Bronchial epithelial cell (primary cell): Measurements from ENCODE around the gene MXI1. TPM values are rescaled to one million over a fixed set of nuclear protein-coding genes. Genes with fewer than 3 reads are reported as not detected.

Experiments used
- DNase-seq: peaks from one replicate; pipeline ENCODE4 v3.0.0-alpha.2; 2010; ENCODE audit warnings: low read depth
- FAIRE-seq: peaks from 2 replicates; lab custom pipeline; 2011; peaks lifted over from hg19 to GRCh38; lab: Jason Lieb, UNC
- H3K27me3 ChIP-seq: 2 replicates; pipeline ENCODE4 v1.5.1; 2011; ENCODE audit warnings: low read length; ENCODE audit not compliant: control insufficient read depth, insufficient read depth
- H3K36me3 ChIP-seq: 2 replicates; pipeline ENCODE4 v1.5.1; 2011; ENCODE audit warnings: low read length; ENCODE audit not compliant: control insufficient read depth, insufficient read depth
- H3K4me3 ChIP-seq: 2 replicates; pipeline ENCODE4 v1.5.1; 2011; ENCODE audit warnings: mild to moderate bottlenecking, low read depth, low read length, control low read depth
- total RNA-seq: library from RNA; depleted of rRNA; stranded (reverse); fragments of >200 nt; gene quantifications from 2 replicates; pipeline ENCODE4 v1.2.1, GENCODE V29; 2014
- TF ChIP-seq, protein P1 (sequence below): IDR thresholded peaks from 2 replicates; pipeline ENCODE4 v1.5.1; 2011; ENCODE audit warnings: mild to moderate bottlenecking, moderate library complexity, low read length, control low read depth, inconsistent platforms; ENCODE audit not compliant: insufficient read depth, severe bottlenecking

Gene MXI1
- 26.5 and 48.7 TPM in 2 replicates for total RNA-seq

DNA sequence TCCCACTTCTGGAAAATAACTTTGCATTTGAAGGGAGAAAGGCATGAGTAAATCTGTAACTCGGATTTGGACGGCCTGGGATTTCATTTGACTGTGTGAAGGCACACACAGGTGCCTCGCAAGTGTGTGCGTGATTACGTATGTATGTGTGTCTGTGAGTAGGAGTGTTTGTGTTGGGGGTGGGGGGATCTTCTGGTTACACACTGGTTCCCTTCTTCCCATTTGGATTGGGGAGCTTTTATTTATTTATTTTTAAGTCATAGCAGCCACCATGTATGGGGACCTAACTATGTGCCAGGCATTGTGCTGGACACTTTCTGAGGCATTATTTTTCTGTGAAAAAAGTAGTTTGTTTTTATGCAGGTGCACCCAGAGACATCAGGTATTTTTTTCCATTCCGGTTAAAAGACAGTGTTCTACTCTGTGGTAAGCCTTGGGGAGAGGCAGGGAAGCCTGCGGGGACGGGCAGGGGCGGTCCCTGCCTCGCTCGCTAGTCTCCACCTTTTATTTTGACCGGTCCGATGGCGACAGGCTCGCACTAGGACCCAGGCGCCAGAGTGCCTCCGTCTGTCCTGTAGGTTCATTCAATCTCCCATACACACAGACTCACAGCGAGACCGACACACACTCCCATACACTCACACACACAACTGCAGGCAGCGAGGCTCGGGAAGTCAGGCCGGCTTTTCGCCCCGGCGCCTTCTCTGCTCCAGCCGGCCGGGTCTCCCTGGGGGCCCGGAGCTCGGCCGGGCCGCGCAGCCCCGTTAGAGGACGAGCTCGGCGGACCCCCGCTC, at the start of gene MXI1:
MXI1 (plus strand) TSS at position 595 of the 794 bp plus-strand sequence. CDS start 204 bp downstream, outside the sequence.
- peak within 1 kb of the TSS; percentile 79 for H3K4me3 ChIP-seq
- no peak for FAIRE-seq
- no peaks in the 10 kb centered on the region for H3K27me3 ChIP-seq
- DNase-seq = peak; percentile 77
- H3K36me3 ChIP-seq = no peaks in the 10 kb centered on the region
- TF ChIP-seq, protein P1, sequence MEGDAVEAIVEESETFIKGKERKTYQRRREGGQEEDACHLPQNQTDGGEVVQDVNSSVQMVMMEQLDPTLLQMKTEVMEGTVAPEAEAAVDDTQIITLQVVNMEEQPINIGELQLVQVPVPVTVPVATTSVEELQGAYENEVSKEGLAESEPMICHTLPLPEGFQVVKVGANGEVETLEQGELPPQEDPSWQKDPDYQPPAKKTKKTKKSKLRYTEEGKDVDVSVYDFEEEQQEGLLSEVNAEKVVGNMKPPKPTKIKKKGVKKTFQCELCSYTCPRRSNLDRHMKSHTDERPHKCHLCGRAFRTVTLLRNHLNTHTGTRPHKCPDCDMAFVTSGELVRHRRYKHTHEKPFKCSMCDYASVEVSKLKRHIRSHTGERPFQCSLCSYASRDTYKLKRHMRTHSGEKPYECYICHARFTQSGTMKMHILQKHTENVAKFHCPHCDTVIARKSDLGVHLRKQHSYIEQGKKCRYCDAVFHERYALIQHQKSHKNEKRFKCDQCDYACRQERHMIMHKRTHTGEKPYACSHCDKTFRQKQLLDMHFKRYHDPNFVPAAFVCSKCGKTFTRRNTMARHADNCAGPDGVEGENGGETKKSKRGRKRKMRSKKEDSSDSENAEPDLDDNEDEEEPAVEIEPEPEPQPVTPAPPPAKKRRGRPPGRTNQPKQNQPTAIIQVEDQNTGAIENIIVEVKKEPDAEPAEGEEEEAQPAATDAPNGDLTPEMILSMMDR = no peak

DNA sequence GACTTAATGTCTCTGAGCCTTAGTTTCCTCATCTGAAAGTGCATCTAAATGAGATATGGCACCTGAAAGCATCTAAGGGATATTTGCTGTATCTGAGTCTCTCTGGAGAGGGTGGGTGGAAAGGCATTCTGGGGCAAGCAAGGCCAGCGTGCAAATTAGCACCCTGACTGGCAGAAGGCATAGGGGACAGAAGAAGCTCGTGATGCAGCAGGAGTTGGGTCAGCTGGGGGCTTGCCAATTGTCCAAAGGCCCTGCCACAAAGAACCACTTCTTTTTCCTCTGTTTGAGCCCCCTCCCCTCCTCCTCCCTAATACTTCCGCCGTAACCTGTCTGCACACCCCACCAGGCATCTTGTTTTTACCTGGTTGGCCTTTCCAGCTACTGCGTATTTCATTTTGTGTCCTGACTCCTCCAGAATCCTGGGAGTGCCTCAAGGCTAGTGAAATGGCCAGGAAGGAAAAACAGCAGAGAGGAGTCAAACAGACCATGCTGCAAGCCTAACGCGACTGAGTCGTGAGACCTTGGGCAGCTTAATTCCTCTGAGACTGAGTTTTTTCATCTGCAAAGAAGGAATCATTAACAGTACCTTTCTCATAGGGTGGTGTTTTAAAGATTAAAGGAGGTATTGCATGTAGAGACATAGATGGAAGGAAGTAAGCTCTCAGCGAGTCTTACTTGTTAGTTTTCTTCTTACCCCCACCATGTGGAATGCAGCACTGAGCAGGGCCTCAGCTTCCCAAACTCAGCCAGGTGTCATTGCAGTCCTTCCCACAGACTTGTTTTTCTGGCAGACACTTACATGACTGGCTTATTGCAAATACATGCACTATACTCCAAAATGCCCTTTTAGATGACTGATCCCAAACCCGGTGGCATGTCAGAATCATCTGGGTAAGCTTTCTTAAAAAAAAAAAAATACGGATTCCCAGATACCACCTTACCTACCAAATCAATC, 49.1 kb upstream of the MXI1 start:
- H3K27me3 ChIP-seq = no peaks in the 10 kb centered on the region
- H3K36me3 ChIP-seq = no peaks in the 10 kb centered on the region
- no peak for DNase-seq
- H3K4me3 ChIP-seq = no peak overlapping the region
- TF ChIP-seq, protein P1 = no peak
- FAIRE-seq = peak; percentile 43

DNA sequence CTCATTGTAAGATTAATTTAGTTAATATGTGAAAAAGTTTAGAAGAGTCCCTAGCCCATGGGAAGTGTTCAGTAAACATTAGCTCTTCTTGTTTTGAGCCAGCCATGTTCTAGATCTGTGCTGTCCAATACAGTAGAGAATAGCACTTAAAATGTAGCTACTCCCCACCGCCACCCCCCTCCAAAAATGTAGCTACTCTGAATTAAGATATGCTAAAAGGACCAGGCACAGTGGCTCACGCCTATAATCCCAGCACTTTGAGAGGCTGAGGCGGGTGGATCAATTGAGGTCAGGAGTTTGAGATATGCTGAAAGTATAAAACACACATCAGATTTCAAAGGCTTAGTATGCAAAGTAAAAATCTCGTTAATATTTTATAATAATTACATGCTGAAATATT, 47.3 kb upstream of the MXI1 start:
- TF ChIP-seq, protein P1 = no peak
- H3K4me3 ChIP-seq = no peak overlapping the region
- H3K27me3 ChIP-seq = no peaks in the 10 kb centered on the region
- DNase-seq (no peak), FAIRE-seq (no peak)
- H3K36me3 ChIP-seq = no peaks in the 10 kb centered on the region

DNA sequence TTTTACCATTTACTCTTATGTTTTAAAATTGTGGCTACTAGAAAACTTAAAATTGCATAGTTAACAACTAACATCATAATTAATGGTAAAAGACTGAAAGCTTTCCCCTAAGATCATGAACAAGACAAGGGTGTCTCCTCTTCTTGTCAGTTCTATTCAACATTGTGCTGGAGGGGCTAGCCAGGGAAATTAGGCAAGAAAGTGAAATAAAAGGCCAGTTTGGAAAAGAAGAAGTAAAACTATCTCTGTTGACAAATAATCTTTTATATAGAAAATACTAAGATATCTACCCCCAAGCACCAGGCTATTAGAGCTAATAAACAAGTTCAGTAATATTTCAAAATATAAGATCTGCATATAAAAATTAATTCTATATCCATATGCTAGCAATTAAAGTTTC, 46.9 kb upstream of the MXI1 start:
- H3K27me3 ChIP-seq = no peaks in the 10 kb centered on the region
- TF ChIP-seq, protein P1 = no peak
- H3K36me3 ChIP-seq = no peaks in the 10 kb centered on the region
- FAIRE-seq = no peak
- no peak for DNase-seq
- no peak overlapping the region for H3K4me3 ChIP-seq

DNA sequence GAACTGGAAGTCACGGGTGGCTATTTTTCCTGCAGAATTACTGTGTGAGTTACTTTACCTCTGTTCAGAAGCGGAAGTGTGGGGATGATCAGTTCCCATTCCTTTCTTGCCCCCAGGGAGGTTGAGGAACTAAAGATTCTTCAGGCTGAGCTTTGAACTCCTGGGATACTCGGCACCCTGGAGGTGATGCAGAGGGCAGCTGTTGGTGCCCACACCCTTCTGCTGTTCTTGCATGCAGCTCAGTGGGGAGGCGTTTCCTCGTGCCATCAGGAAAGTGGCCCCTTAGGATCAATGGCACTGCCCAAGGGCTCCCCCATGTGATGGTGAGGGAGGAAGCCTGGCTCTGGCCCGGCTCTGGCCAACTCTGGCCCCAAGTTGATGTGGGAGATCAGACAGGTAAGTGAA, 44.7 kb upstream of the MXI1 start:
- no peak for DNase-seq

More for the DNA sequence above, 44.7 kb upstream of the MXI1 start:
- no peaks in the 10 kb centered on the region for H3K36me3 ChIP-seq
- TF ChIP-seq, protein P1 = no peak
- FAIRE-seq = no peak
- peaks cover 1% of the 10 kb centered on the region for H3K27me3 ChIP-seq
- no peak overlapping the region for H3K4me3 ChIP-seq
